GM12891 (cell line): ENCODE measurements around the gene JMJD8. TPM values are rescaled to one million over a fixed set of nuclear protein-coding genes. Genes with fewer than 3 reads are reported as not detected.
A peak's percentile ranks its signal among the peaks of the same experiment; 100 is the strongest.

Source experiments
- DNase-seq: peaks from one replicate; pipeline ENCODE4 v3.0.0; 2011; ENCODE audit warnings: low spot score; ENCODE audit not compliant: insufficient read length
- FAIRE-seq: peaks from 2 replicates; lab custom pipeline; 2011; peaks lifted over from hg19 to GRCh38; lab: Jason Lieb, UNC
- PAX5 ChIP-seq: IDR thresholded peaks from 2 replicates; pipeline ENCODE4 v1.6.1; 2011; ENCODE audit warnings: low read length, moderate library complexity, mild to moderate bottlenecking; ENCODE audit not compliant: insufficient read depth, severe bottlenecking
- POLR2A ChIP-seq: IDR thresholded peaks from 2 replicates; pipeline ENCODE4 v1.6.1; 2011; ENCODE audit warnings: low read depth, low read length, control low read depth
- POLR2AphosphoS5 ChIP-seq: IDR thresholded peaks from 2 replicates; pipeline ENCODE4 v1.6.1; 2011; ENCODE audit warnings: low read depth, low read length, control low read depth
- POU2F2 ChIP-seq: IDR thresholded peaks from 2 replicates; pipeline ENCODE4 v1.6.1; 2011; ENCODE audit warnings: low read depth, mild to moderate bottlenecking, control low read depth, low read length, moderate library complexity
- SPI1 ChIP-seq: IDR thresholded peaks from 2 replicates; pipeline ENCODE4 v1.6.1; 2011; ENCODE audit warnings: low read depth, low read length, control low read depth
- TAF1 ChIP-seq: IDR thresholded peaks from 2 replicates; pipeline ENCODE4 v1.6.1; 2011; ENCODE audit warnings: low read depth, low read length, control low read depth
- polyA plus RNA-seq: library from polyadenylated mRNA; unstranded; fragments of >200 nt; gene quantifications from one replicate; pipeline ENCODE4 v1.2.1, GENCODE V29; 2012; ENCODE audit warnings: low read depth, missing spikeins, inconsistent platforms; ENCODE audit not compliant: missing spikeins

JMJD8 gene
- polyA plus RNA-seq: 20.6 TPM

- TF ChIP-seq TAF1: peak; percentile 86
- 0 out of 2 replicates have a peak, but pooled peaks have one; percentile 33 for TF ChIP-seq POU2F2
- no peak for TF ChIP-seq SPI1
- TF ChIP-seq POLR2AphosphoS5: peak; percentile 62; the same call in 1 of the 2 replicates
- TF ChIP-seq PAX5: peak; percentile 83
- peak; percentile 88 for TF ChIP-seq POLR2A
- DNase-seq (peak; percentile 100), FAIRE-seq (peak; percentile 100)
Observed at GRCh38 chr16:684071-684794, at the start of gene JMJD8. TSS of gene JMJD8 (minus strand) at chr16:684334. CDS start at chr16:684319, 15 bp downstream.

GRCh38 chr16:733382-734207 is 49.5 kb upstream of the JMJD8 start:
- DNase-seq (no peak), FAIRE-seq (no peak)
- TF ChIP-seq TAF1 (no peak), SPI1 (no peak), POU2F2 (no peak), POLR2AphosphoS5 (no peak), PAX5 (no peak), POLR2A (no peak)

- no peak for DNase-seq
- TF ChIP-seq POLR2AphosphoS5 (no peak), POLR2A (no peak), POU2F2 (no peak), SPI1 (no peak), PAX5 (no peak), TAF1 (no peak)
- no peak for FAIRE-seq
Observed at GRCh38 chr16:732936-733335, 48.8 kb upstream of the JMJD8 start.

- TF ChIP-seq PAX5 (no peak), POLR2AphosphoS5 (no peak), TAF1 (no peak), POU2F2 (no peak), POLR2A (no peak), SPI1 (no peak)
- FAIRE-seq (no peak), DNase-seq (no peak)
Observed at GRCh38 chr16:732332-732731, 48.2 kb upstream of the JMJD8 start.

- DNase-seq (no peak), FAIRE-seq (no peak)
- no peak for TF ChIP-seq POU2F2
- no peak for TF ChIP-seq POLR2A
- TF ChIP-seq POLR2AphosphoS5: no peak
- TF ChIP-seq PAX5: no peak
- TF ChIP-seq SPI1: no peak
- no peak for TF ChIP-seq TAF1
Observed at GRCh38 chr16:730666-731509, 46.8 kb upstream of the JMJD8 start.

- TF ChIP-seq POU2F2 (no peak), POLR2AphosphoS5 (no peak), POLR2A (no peak), TAF1 (no peak), PAX5 (no peak), SPI1 (no peak)
- DNase-seq: no peak
- FAIRE-seq: no peak
Observed at GRCh38 chr16:729768-730665, 45.9 kb upstream of the JMJD8 start.

- DNase-seq (no peak), FAIRE-seq (no peak)
- no peak for TF ChIP-seq SPI1
- no peak for TF ChIP-seq TAF1
- no peak for TF ChIP-seq POU2F2
- TF ChIP-seq PAX5: no peak
- TF ChIP-seq POLR2AphosphoS5: no peak
- no peak for TF ChIP-seq POLR2A
Observed at GRCh38 chr16:728890-729744, 45.0 kb upstream of the JMJD8 start.
